ENCODE measurements around the gene KSR2. TPM values are rescaled to one million over a fixed set of nuclear protein-coding genes. Genes with fewer than 3 reads are reported as not detected.

Gene KSR2
- total and polyA plus RNA-seq, 2 donors (not counting 3 experiments of a cell fraction or from before 2014, with no cell fraction given) = 2.1 to 5.2 TPM

- Histone ChIP-seq H3K4me1 (ENCODE audit: control insufficient read depth, extremely low read depth, insufficient read depth, low read length) (no peaks in the 10 kb centered on the region), H3K27ac (ENCODE audit: insufficient read depth, low read depth, low read length) (no peak overlapping the region), H3K4me3 (replicated peaks in 1 of 3; ENCODE audit: insufficient read depth in 1 of 3, low read depth in 1 of 3, low read length in 3 of 3) (no peak overlapping the region), H3K4me2 (ENCODE audit: insufficient read depth, low read length) (no peak overlapping the region), H2AFZ (ENCODE audit: low read depth, low read length) (no peak overlapping the region), H3K9me3 (replicated peaks; ENCODE audit: control insufficient read depth, insufficient read depth, low read length) (no peaks in the 10 kb centered on the region), H3K36me3 (ENCODE audit: control insufficient read depth in 2 of 2, extremely low read depth in 1 of 2, insufficient read depth in 2 of 2, low read length in 2 of 2) (no peaks in the 10 kb centered on the region), H3K9ac (replicated peaks; ENCODE audit: extremely low read depth, insufficient read depth, low read length) (no peak overlapping the region), H3K27me3 (ENCODE audit: control insufficient read depth in 2 of 2, insufficient read depth in 2 of 2, low read length in 2 of 2) (no peaks in the 10 kb centered on the region), H3K9me1 (replicated peaks; ENCODE audit: control insufficient read depth, extremely low read depth, insufficient read depth, low read length) (no peaks in the 10 kb centered on the region), H4K20me1 (replicated peaks; ENCODE audit: control insufficient read depth, extremely low read depth, insufficient read depth, low read length) (no peaks in the 10 kb centered on the region), H3K79me2 (ENCODE audit: control insufficient read depth, insufficient read depth, low read length) (no peaks in the 10 kb centered on the region)
- DNase-seq (ENCODE audit: low read depth, low spot score) = no peak
- FAIRE-seq = no peak
- TF ChIP-seq POLR2AphosphoS5 (IDR thresholded peaks at IDR 0.05; ENCODE audit: insufficient read depth, low read depth, low read length) (no peak), JUN (IDR thresholded peaks at IDR 0.05; ENCODE audit: borderline replicate concordance, insufficient read depth, insufficient read length, low read depth) (no peak), MYC (IDR thresholded peaks at IDR 0.05; ENCODE audit: low read depth, low read length) (no peak), GATA2 (IDR thresholded peaks at IDR 0.05; ENCODE audit: insufficient read depth, insufficient read length, low read depth, low read length) (no peak), FOS (IDR thresholded peaks at IDR 0.05; ENCODE audit: borderline replicate concordance, insufficient read depth, low read length) (no peak), CTCF (IDR thresholded peaks at IDR 0.05; ENCODE audit: extremely low read depth in 1 of 2, insufficient read depth in 1 of 2, low read depth in 1 of 2, low read length in 2 of 2) (no peak), EZH2 (IDR thresholded peaks at IDR 0.05; ENCODE audit: borderline replicate concordance, low read depth, low read length, severe bottlenecking) (no peak), POLR2A (IDR thresholded peaks at IDR 0.05; ENCODE audit: low read depth, low read length) (no peak)
- TF ChIP-seq, protein P1, sequence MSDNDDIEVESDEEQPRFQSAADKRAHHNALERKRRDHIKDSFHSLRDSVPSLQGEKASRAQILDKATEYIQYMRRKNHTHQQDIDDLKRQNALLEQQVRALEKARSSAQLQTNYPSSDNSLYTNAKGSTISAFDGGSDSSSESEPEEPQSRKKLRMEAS (IDR thresholded peaks at IDR 0.05; ENCODE audit: insufficient read depth, insufficient read length) = no peak
- CTCF ChIA-PET = no interaction called here
- intact Hi-C loops (cut with micrococcal nuclease) (no loop called here), dilution Hi-C loops (cut with MboI; ENCODE audit: extremely low pct_ligation_motif_present, low sequenced_read_pairs) (loop anchor here (25.0 kb wide), 2 partner anchors 217 to 467 kb away; partner anchors contain the start of gene NOS1)
- no TSS peak for BruUV-seq (replicated peaks)
- POLR2A ChIA-PET = no interaction called here
These were observed 139.7 kb downstream of the KSR2 start for GRCh38 chr12:117829108-117829507.

All from endothelial cell of umbilical vein (primary cell).